NCI-H2081 (cell line): ENCODE measurements around the gene RP2.

Experiments
- DNase-seq, 2 experiments: peaks; one replicate each; lab custom pipeline; 2025; lab: John Stamatoyannopoulos, UW

The RP2 gene

DNA sequence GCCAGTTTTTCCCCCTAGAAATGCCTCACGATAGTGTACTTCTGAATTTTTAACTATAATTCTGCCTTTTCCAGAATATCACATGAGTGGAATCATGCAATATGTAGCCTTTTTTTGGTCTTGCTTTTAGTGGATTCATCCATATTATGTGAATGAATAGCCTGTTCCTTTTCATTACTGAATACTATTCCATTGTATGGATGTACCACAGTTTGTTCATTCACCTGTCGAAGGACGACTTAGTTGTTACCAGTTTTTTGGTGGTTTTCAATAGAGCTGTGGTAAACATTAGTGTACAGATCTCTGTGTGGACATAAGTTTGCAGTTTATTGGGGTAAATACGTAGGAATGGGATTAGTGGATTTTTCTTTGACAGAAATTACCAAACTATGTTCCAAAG is 83.4 kb downstream of the RP2 start:
- DNase-seq, result no peak

DNA sequence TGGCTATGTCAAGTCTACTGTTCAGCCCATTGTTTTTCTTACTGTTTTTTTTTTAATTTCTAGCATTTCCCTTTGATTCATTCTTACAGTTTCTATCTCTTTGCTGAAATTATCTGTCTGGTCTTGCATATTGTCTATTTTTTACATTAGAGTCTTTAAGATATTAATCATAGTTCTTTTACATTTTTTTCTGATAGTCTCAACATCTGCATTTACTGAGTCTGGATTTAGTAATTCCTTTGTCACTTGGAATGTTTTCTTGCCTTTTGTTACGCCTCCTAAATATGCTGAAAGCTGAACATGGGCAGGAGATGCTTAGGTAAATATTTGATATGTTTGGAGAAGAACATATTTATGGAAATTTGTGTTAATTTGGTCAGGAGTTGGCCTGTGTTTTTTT is 85.8 kb downstream of the RP2 start:
- DNase-seq, result no peak

DNA sequence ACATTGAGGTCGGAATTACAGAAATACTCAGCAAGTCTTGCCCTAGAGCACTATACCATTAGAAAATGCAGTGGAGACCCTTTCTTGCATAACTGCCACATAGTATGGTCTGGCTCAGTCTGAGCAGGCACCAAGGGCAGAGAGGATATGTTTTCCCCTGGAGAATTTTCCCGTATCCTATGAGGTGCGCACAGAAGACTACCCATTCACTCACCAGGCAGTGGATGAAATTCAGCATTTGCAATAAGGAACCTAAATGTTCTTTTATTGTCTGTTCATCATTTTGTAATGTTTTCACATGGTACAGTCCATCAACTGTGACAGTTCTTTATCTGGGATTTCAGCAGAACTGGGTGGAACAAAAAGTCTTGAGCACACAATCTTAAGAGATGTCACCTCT is 90.9 kb downstream of the RP2 start:
- no peak for DNase-seq

DNA sequence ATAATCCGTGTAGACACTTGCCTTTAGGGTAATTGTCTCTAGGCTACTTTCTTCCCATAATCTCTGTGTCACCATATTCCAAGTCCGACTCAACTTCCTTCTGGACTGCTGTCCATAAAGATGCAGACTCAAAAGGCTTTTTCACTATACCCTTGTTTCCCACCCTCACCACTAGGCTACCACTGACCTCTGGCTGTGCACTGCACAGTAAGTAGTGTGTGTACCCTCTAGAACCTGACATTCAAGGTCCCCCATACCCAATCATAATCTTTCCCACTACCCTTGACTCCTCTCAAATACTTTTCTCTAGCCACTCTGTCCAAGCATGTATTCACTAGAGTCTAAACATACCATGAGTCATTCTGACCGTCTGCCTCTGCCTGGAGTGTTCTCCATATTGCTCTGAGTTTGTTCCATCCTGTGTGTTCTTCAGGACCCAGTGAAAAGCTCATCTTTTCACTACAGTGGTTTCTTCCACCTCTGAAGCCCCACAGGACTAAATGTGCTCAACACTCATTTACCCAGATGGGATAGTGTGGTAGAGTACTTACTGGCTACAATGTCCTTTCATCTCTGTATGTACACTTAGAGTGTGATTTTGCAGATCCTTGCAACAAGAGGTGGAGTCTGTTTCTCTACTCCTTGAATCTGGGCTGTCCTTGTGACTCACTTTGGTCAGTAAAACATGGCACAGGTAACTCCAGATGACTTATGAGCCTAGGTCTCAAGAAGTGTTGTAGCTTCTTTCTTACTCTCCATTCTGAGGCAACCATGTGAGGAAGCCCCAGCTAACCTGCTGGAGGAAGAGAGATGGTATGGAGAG is 92.8 kb downstream of the RP2 start:
- DNase-seq, result no peak
